Suprapubic skin (tissue), 4 donors: ENCODE measurements around the gene SRSF9. TPM values are rescaled to one million over a fixed set of nuclear protein-coding genes. Genes with fewer than 3 reads are reported as not detected.

Source experiments
- DNase-seq, 2 donors: peaks; one replicate each; pipeline ENCODE4 v3.0.0-alpha.2; 2019; ENCODE audit warnings: low spot score in 2 of 2
- H3K27ac ChIP-seq: fragments of 200-600 bp; sonication (generic); one replicate; pipeline ENCODE4 v1.5.1; 2019
- H3K27me3 ChIP-seq: fragments of 200-600 bp; sonication (generic); one replicate; pipeline ENCODE4 v1.5.1; 2019
- H3K36me3 ChIP-seq: fragments of 200-600 bp; sonication (generic); one replicate; pipeline ENCODE4 v1.5.1; 2019
- H3K4me1 ChIP-seq: fragments of 200-600 bp; sonication (generic); one replicate; pipeline ENCODE4 v1.5.1; 2019
- H3K4me3 ChIP-seq: fragments of 200-600 bp; sonication (generic); one replicate; pipeline ENCODE4 v1.5.1; 2019; ENCODE audit warnings: mild to moderate bottlenecking
- H3K9me3 ChIP-seq: fragments of 200-600 bp; sonication (generic); one replicate; pipeline ENCODE4 v1.5.1; 2019
- CTCF ChIP-seq, 2 donors: fragments of 200-600 bp in 1 of 2; fragments of 450-650 bp in 1 of 2; sonication (generic) in 1 of 2; IDR thresholded peaks; one replicate each; pipeline ENCODE4 v1.5.1; 2016 to 2019; ENCODE audit warnings: antibody characterized with exemption in 2 of 2, mild to moderate bottlenecking in 1 of 2, moderate library complexity in 1 of 2
- EP300 ChIP-seq: sonication (generic); formaldehyde crosslinking; IDR thresholded peaks from one replicate; pipeline ENCODE4 v1.6.1; 2017; ENCODE audit warnings: antibody characterized with exemption
- POLR2A ChIP-seq, 2 donors: fragments of 450-650 bp; IDR thresholded peaks; one replicate each; pipeline ENCODE4 v1.6.1; 2017; ENCODE audit warnings: antibody characterized with exemption in 2 of 2, mild to moderate bottlenecking in 2 of 2, moderate library complexity in 2 of 2
- POLR2AphosphoS5 ChIP-seq, 3 donors: sonication (generic); formaldehyde crosslinking; IDR thresholded peaks; one replicate each; pipeline ENCODE4 v1.6.1; 2017; ENCODE audit warnings: antibody characterized with exemption in 3 of 3
- WGBS: methylation state at CpG from one replicate; pipeline ENCODE4 v1.1.5; 2018; 5-methylcytosine and 5-hydroxymethylcytosine counted together
- total RNA-seq, 4 donors: library from RNA; depleted of rRNA; stranded (reverse); fragments of >200 nt; gene quantifications; one replicate each; pipeline ENCODE4 v1.1.0, GENCODE V29; 2016

SRSF9 gene
- total RNA-seq, 4 donors from 2014 or later: 51.5 to 98.5 (median 73.0) TPM

- Histone ChIP-seq H3K36me3 (peaks cover 21% of the 10 kb centered on the region), H3K4me1 (peaks cover 27% of the 10 kb centered on the region), H3K27me3 (no peaks in the 10 kb centered on the region), H3K9me3 (no peaks in the 10 kb centered on the region), H3K27ac (peak within 1 kb of the TSS; percentile 86), H3K4me3 (peak within 1 kb of the TSS; percentile 91)
- TF ChIP-seq EP300 (no peak), POLR2AphosphoS5 (IDR thresholded peaks at IDR 0.05) (peak; percentile 20 to 77 (median 39)), POLR2A (IDR thresholded peaks at IDR 0.05) (peak; percentile 16 to 84)
- WGBS: 0% methylated on average over 1 of the region's 53 CpGs
- peak; percentile 97 to 98 for DNase-seq
Measured at GRCh38 chr12:120495731-120496412, 26.3 kb upstream of the SRSF9 start, which contains the start of gene DYNLL1. DYNLL1 (plus strand) TSS chr12:120496113; CDS start chr12:120496422, 309 bp downstream.

GRCh38 chr12:120495186-120495730, 25.7 kb upstream of the SRSF9 start:
- TF ChIP-seq POLR2AphosphoS5 (IDR thresholded peaks at IDR 0.05) (no peak), POLR2A (IDR thresholded peaks at IDR 0.05) (no peak), CTCF (IDR thresholded peaks at IDR 0.05) (no peak), EP300 (no peak)
- peak in 1 of 2 donors; percentile 66 for DNase-seq
- peak overlapping the region; percentile 91 for H3K4me3 ChIP-seq
- H3K27me3 ChIP-seq: no peaks in the 10 kb centered on the region
- H3K36me3 ChIP-seq: peaks cover 17% of the 10 kb centered on the region
- no peaks in the 10 kb centered on the region for H3K9me3 ChIP-seq
- peak overlapping the region; percentile 86 for H3K27ac ChIP-seq
- WGBS: 27% methylated on average over 11 of the region's 17 CpGs
- H3K4me1 ChIP-seq: peaks cover 27% of the 10 kb centered on the region

GRCh38 chr12:120490833-120491512, 21.4 kb upstream of the SRSF9 start:
- WGBS: 69% methylated on average over 2 of the region's 2 CpGs
- Histone ChIP-seq H3K9me3 (no peaks in the 10 kb centered on the region), H3K27me3 (no peaks in the 10 kb centered on the region), H3K4me3 (no peak overlapping the region), H3K36me3 (no peaks in the 10 kb centered on the region), H3K4me1 (peaks cover 10% of the 10 kb centered on the region), H3K27ac (no peak overlapping the region)
- DNase-seq: no peak
- no peak for TF ChIP-seq POLR2AphosphoS5 (IDR thresholded peaks at IDR 0.05)
- no peak for TF ChIP-seq CTCF (IDR thresholded peaks at IDR 0.05)
- no peak for TF ChIP-seq POLR2A (IDR thresholded peaks at IDR 0.05)
- no peak for TF ChIP-seq EP300

GRCh38 chr12:120490325-120490724, 20.8 kb upstream of the SRSF9 start:
- no peak for DNase-seq
- Histone ChIP-seq H3K4me3 (no peak overlapping the region), H3K9me3 (no peaks in the 10 kb centered on the region), H3K27me3 (no peaks in the 10 kb centered on the region), H3K27ac (no peak overlapping the region), H3K4me1 (peaks cover 8% of the 10 kb centered on the region), H3K36me3 (no peaks in the 10 kb centered on the region)
- 80% methylated on average over 5 of the region's 5 CpGs for WGBS
- TF ChIP-seq CTCF (IDR thresholded peaks at IDR 0.05) (no peak), POLR2AphosphoS5 (IDR thresholded peaks at IDR 0.05) (no peak), EP300 (no peak), POLR2A (IDR thresholded peaks at IDR 0.05) (no peak)

- Histone ChIP-seq H3K36me3 (no peaks in the 10 kb centered on the region), H3K4me3 (no peak overlapping the region), H3K4me1 (no peaks in the 10 kb centered on the region), H3K27ac (no peak overlapping the region), H3K9me3 (no peaks in the 10 kb centered on the region), H3K27me3 (no peaks in the 10 kb centered on the region)
- 80% methylated on average over 4 of the region's 4 CpGs for WGBS
- TF ChIP-seq POLR2A (IDR thresholded peaks at IDR 0.05) (no peak), EP300 (no peak), POLR2AphosphoS5 (IDR thresholded peaks at IDR 0.05) (no peak), CTCF (IDR thresholded peaks at IDR 0.05) (no peak)
- no peak for DNase-seq
Measured at GRCh38 chr12:120489018-120489417, 19.5 kb upstream of the SRSF9 start.
